DMS 273 treated with DMSO at 0.1 percent for 48 hours (cell line): ENCODE results near the gene C17orf113.
"Not testable (repeated sequence)": the region's sequence is repeated elsewhere in the genome, so short reads cannot be mapped to it uniquely, and the experiment has no call there.

ENCODE experiments used
- DNase-seq: peaks from one replicate; lab custom pipeline; 2025; lab: John Stamatoyannopoulos, UW

The C17orf113 gene

DNA sequence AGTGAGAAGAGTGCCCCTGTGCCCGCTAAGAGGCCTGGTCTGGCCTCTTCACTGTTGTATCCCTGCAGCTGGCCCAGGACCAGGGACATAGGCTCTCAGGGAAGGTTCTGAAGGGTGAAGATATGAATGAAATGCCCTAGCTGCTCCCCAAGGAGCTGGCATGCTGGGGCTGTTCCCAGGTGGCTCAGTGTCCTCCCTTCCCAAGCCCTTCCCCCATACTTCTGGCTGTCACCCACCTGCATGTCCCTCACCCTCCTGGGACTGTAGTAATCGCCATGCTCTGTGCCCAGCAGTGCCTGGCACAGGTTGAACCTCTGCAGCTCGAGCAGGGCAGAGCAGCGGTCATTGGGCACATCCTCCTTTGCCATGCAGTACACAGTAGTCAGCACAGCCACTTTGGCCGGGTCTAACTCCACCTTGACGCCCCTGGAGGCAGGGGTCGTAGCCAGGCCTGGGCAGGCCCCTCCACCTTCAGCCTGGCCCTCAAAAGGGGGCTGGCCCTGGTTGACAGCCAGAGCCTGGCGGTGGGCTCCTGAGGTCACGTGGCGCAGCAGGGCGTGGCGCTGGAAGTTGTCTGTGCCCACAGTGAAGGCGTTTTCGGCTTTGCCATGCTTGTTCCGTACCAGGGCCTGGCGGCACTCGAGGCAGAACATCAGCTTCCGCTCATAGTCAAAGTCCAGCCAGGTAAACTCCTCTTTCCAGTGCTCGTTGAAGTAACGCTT is 7.6 kb downstream of the C17orf113 start:
- no peak for DNase-seq

DNA sequence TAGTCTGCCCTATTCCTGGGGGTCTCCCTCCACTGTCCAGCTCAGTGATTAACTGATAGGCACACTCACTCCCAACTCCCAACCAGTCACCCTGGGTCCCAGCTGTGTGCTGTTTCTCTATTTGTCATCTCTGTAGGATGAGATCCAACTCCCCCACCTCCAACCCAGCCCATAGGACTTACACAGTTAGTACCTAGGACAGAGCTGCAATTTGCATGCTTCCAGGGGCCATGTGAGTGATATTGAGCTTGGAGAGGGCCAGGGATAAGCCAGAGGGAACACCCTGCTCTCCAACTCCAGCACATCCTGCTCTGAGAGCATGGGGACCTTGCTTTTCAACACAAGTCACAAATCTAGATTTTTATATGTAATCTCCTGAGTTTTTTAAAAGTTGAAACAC is 8.8 kb downstream of the C17orf113 start:
- DNase-seq, result no peak

DNA sequence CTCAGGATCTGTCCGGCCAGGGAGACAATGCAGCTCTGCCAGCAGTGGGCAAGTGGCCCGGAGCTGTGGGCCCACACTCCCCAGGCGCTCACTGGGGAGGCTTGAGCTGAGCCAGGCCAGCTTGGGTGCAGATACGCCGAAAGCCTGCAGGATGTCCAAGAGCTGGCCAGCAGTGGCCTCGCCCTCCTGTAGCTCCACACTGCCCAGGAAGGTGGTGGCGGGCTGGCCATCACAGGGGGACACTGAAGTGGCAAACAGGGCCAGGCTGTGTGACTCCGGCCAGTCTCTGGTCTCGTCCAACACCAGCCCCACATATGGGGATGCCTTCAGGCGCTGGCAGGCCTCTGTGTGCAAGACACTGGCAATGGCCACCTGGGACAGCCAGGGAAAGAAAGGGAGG is 9.6 kb downstream of the C17orf113 start:
- DNase-seq, result no peak

DNA sequence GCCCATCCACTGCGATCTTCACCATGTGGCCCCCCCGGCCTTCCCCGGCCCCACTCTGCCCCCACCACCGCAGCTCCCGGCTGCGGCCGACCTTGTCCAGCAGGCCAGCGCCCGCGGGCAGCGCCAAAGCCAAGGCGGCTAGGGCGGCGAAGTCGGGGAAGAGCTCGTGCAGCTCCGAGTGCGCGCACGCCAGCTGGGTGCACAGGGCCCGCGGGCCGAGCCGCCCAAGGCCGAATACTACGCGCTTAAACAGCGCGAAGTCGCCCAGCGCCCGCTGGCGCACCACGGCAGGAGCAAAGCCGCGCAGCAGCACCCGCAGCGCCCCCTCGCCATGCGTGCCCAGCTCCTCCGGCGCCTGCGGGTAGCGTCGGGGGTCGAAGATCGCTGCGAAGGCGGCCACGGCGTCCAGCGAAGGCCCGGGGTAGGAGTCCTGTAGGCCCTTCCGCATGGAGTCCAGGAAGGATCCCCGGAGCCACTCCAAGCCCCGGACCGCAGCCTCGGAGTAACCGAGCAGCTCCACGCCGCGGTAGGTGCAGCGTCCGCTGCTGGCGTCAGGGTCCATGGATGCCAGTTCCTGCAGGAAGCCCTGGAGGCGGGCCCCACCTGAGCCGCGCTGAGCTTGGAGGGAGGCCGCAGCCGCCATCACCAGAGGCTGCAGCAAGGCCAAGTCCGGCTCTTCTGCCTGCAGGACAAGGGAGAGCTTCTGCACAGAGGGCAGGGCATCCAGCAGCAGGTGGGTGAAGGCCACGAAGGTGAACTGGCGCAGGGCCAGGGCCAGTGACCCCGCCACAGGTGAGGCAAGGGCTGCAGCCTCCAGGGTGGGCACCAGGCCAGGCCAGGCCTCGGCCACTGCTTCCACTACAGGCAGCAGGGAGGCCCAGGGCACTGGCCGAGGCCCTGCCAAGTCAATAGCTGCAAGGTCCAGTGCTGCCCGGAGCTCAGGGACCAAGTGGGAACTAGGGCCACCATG is 10.3 kb downstream of the C17orf113 start:
- no peak for DNase-seq

DNA sequence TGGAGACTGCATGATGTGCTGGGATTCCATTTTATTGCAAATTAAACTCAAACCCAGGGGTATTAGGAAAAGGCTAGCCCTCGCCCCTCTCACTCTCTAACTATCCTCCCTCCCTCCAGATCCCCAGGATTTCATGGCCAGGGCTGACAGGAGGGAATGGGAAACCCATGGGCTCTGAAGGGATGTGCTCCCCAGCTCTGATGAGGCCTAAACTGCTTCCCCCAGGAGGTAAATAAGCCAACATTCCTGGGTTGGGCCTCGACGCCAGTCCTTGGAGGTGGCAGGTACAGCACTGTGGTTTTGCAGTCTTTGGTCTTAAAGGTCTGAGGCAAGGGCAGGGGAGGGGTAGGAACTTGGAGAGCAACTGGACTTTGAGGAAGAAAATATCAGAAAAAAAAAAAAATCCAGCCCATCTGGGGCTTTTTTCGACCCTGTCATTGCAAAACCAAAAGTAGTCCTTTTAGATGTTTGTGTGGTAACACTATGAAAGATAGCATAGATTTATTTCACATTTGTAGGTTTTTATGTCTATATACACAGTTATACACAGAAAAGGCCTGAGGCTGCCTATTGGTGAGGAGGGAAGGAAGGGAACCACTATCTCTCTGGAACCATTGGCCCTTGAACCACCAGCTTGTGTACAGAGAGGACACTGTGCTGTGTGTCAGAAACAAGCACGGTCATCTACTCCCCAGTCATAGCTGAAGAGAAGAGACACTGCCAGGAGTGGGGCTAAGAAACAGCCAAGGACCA is 12.0 kb downstream of the C17orf113 start:
- DNase-seq, result no peak

DNA sequence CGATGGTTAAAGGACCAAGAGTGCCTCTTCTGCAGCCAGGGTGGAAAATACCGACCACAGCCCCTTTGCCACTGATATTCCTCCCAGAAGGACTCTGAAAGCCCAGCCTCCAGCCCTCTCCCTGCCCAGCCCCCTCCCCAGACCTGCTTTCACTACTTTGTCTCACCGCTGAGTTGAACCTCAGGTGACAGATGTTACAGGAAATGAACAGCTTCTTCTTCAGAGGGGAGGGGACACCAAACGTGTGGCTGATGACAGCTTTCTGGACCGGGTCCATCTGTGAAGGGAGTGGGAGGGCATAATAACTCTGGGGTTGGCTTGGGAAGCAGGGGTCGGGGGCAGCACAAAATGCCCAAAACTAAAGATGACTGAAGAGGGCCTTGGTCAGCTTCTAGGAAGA is 16.3 kb downstream of the C17orf113 start:
- DNase-seq, result no peak

DNA sequence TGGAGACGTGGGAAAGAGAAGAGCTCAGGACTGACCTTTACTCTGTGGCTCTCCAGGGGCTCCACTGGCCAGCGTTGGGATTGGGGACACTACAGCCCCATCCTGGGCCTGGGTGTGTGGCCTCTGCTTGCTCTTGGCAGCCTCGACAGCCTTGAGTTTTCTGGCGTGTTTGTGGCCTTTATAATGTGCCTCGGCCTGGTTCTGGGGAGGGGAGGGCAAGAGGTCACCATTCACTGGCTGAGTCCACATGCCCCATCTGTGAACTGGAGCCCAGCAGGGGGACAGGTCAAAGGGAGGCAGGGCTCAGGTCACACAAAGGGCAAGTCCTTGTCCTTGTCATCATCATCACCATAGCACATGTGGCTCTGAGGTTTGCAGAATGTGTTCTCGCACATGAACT is 18.8 kb downstream of the C17orf113 start:
- no peak for DNase-seq

DNA sequence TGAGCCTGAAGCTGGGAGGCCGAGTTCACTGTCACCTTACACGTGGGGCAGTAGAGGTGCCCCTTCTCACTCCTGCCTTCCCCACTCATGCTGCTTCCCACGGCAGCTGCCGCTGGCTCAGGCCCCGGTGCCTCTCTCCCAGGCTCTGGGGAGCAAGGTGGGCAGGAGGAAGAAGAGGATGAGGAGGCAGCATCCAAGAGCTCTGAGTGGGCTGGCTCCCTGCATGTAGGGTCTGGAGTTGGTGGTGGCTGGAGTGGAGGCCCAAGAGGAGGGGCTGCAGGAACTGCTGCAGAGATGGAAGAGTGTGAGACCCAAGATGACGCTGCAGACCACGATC is 21.6 kb downstream of the C17orf113 start:
- DNase-seq, result no peak

DNA sequence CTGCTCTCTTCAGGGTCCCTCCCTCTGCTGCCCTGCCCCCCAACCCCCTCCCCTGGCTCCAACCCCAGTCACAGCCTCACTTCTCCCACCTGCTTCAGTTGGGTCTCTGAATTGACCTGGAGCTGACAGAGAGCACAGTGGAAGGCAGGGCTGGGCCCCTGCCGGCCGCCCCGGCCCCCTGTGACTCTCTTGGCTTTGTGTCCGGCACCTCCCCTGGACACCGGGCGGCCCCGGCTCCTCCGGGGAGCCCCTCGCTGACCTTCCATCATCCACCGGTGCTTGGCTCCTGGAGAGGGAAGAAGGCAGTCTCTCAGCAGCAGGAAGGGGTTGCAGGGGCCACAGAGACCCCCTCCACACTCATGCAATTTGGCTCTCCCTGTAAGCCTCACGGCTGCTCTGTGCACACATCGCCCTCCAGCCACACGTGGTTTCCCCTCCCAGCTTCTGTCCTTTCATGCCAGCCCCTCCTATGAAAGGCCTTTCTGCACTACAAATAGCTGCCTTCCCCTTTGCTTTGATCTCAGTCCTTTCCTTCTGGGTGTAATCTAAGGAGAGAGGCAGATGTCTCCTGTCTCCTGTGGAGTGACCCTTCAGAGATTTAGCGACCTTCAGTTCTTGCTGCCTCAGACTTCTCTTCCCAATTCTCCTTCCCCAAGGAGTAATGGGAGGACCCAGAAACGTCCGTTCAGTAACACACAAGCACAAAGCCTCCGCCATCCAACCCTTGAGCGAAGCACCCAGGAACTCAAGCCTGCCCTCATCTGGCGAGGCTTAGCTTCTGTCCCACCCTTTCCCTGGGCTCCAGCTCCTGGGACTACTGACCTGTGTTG is 22.2 kb downstream of the C17orf113 start:
- no peak for DNase-seq

DNA sequence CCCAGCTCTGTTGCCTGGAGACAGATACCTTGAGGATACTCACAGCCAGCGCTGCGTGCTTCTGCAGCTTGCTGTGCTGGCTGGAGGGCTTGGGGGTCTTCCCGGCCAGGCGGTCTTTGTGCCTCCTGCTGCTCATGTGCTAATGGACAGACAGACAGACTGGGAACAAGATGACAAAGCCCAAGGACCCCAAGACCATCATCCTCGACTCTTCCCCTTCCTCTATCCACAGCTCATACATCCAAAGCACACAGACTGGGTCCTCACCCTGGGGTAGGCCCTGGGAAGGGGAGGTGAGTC is 22.9 kb downstream of the C17orf113 start:
- no peak for DNase-seq

DNA sequence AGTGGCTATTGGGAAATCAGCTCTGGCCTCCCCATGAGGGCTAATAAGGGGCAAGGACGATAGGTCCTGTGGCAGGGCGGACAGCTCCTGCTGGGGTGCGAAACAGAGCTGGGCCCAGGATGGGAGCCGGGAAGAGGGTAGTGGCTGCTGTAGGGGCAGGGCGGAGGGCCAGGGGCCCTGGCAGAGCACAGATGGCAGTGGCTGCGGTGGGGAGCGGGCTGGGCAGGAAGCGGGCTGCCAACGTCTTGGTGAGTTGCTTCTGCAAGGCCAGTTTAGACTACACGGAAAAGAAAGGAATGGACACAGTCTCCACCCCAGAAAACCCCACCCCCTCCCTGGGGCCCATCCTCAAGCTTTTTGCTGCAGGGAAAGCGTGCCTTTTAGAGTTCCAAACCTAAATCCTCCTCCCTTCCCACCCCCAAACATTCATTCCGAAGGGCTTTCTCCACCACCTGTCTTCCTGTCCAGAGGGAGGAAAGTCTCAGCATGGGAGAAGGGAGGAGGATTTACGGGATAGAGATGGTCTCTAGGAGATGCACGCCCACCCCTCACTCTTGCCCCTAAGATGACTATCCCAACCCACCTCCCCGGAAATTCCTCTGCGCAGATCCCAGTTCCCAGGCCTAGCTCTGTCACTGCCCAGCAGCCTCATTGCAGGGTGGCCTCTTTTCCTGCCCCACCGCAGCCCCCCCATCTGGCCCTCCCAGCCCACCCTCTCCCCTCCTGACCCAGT is 23.4 kb downstream of the C17orf113 start:
- no peak for DNase-seq

DNA sequence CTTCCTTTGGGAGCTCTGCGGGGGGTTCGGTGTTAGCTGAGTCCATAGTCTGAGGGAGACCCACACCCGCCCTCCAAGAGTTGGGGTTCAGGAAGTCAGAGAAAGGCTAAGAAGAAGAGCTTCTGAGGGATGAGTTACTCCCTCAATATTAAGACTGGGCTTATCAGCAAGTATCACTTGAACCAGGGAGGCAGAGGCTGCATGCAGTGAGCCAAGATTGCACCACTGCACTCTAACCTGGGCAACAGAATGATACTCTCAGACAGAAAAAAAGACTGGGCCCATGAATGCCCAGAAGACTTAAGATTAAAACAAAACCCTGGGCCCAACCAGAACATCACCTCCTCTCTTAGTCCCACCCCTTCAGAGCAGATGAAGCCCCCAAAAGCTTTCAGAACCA is 24.5 kb downstream of the C17orf113 start:
- no peak for DNase-seq

DNA sequence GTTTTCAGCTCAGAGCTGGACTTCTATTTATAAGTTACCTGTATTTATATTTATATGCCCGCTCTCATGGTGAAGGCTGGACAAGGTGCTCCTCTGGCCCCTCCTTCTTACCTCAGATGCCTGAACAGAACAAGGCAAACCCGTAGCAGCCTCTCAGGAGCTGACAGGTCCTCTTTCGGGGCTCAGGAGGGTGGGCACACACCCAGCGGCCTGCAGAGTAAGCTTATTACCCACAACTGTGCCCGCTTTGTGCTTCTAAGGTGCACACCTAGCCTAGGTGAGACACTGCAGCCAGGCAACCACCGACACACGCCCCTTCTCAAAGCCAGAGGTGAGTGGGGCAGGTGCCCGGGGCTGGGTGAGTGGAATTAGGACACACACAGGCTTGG is 25.2 kb downstream of the C17orf113 start:
- no peak for DNase-seq

DNA sequence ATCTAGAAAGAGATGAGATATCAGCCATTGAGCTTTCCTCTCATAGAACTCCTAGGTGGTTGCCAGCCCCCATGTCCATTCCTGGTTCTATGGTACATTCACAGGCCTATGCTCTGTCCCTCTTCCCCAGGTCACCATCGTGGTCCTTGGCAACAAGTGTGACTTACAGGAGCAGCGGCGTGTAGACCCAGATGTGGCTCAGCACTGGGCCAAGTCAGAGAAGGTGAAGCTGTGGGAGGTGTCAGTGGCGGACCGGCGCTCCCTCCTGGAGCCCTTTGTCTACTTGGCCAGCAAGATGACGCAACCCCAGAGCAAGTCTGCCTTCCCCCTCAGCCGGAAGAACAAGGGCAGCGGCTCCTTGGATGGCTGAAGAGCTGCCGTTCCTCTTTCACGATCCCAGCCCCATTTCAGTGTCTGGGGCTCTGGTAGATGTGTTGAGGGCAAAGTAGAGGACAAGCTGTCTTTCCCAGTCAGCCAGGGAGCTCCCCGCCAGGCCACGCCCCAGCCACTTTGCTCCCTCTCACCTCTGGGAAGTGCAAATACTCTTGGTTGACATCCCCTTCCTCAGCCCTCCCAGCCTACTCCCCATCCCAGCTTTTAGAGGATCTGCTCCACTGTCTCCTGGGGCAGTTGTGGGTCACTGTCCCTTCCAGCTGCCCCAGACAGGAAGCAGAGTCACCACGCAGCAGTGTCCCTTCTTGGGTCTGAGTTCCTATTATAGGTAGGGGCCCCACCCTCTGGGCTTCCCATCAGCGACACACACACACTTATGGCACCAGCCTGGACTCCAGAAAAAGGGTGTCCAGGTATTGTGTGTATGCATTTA is 26.7 kb downstream of the C17orf113 start:
- no peak for DNase-seq

DNA sequence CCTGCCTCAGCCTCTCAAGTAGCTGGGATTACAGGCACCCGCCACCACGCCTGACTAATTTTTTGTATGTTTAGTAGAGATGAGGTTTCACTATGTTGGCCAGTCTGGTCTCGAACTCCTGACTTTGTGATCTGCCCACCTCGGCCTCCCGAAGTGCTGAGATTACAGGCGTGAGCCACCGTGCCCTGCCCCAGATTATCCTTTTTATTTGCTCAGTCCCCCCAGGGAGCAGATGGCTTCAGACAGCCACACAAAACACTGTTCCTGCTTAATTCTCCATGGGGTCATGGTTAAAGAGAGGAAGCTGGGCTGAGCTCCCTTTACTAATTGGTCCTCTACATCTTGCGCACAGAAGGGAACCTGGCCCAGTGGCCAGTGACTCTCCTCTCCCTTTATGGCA is 29.6 kb downstream of the C17orf113 start:
- not testable (repeated sequence) for DNase-seq

DNA sequence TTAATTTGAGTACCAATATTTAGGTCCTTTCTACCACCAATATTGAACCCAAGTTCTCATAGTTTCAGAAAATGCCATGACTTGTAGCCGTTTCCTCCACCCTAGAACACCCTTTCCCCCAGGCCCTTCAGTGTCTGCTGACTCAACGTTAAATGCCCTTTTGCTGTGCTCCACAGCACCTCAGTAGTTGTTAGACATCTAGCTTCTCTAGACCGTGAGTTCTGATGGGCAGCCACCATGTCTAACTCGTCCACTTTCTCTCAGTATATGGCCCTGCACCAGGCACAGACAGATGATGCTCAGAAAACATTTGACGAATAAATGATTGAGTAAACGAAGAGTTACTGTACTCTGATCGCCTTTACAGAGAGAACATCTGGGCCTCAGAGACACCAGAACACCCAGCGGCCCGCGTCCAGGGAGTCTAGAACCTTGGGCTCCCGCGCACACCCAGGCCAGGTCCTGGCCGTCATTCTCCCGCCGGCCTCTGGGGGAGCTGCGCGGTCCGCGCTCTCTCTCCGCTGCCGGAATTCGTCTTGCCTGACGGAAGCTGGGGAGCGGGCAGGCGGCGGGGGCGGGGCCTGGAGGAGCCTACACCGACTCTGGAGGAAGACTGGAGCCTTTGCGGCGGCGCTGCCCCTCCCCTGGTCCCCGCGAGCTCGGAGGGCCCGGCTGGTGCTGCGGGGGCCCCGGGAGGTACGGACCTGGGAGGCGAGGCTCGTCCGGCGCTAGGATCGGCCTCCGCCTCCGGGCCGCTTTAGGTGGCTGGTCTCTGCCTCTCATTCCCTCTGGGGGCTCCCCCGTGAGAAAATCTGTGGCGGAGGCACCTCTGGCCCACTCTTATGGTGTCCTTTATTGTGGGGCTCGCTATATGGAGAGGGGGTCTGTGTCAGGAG is 30.6 kb downstream of the C17orf113 start, which contains the start of gene NKIRAS2:
NKIRAS2 (plus strand) TSS at position 582 of the 896 bp plus-strand sequence. CDS start 1,488 bp downstream, outside the sequence.
- DNase-seq, result peak; percentile 79

DNA sequence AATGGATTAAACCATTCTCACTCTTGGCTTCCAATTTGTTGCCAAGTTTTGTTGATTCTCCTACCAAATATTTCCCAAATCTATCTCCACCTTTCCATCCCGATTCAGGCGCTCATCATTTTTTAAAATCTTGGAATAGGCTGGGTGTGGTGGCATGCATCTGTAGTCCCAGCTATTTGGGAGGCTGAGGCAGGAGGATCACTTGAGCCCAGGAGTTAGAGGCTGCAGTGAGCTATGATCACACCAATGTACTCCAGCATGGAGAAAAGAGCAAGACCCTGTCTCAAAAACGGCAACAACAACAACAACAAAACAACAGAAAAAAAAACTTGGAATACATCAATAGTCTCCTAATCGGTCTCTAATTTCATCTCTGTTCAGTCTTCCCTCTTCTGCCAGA is 31.4 kb downstream of the C17orf113 start:
- no peak for DNase-seq

DNA sequence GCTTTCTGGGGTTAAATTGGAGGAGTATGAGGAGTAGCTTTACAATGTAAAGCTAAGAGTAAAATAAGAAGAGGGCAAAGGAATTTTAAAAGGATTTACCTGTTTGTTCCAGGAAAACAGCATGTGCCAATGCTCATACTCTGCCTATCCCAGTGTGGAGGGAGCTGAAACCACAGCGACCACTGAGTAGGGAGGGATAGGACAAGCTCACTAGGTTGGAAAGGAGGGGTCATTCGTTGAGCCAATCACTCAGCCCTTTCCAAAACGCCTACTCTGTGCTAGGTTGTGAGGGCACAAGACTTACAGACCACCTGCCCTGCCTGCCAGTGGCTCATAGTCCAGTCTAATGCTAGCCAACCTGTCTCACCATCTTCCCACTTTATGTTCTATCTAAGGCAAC is 32.1 kb downstream of the C17orf113 start:
- DNase-seq, result no peak

DNA sequence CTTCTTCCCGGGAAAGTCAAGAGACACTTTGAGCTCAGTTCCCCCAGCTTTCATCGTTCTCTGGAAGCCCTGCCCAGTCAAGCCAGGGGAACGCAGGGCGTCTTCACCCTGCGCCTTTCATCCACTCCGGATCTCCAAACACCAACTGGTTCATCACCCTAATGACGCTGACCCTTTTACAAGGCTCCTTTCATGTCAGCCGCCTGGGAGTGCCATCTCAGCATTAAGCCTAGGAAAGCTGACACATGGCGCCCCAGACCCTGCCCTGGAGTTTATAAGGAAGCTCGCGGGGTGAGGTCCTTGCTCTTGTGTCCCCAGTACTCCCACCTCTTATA is 32.6 kb downstream of the C17orf113 start:
- DNase-seq, result peak; percentile 57
